Tibial artery (tissue), 4 donors: ENCODE data around the gene RPL11.
"Not testable (repeated sequence)": the region's sequence is repeated elsewhere in the genome, so short reads cannot be mapped to it uniquely, and the experiment has no call there.

Experiments
- DNase-seq, 2 donors: peaks; one replicate each; pipeline ENCODE4 v3.0.0-alpha.2; 2019
- H3K27ac ChIP-seq, 2 donors: fragments of 200-600 bp; sonication (generic) in 1 of 2; 1 replicate in 1 of 2; 2 replicates in 1 of 2; pipeline ENCODE4 v1.5.1; 2018 to 2019; ENCODE audit warnings: mild to moderate bottlenecking in 1 of 2
- H3K27me3 ChIP-seq, 2 donors: fragments of 200-600 bp; sonication (generic) in 1 of 2; one replicate each; pipeline versions ENCODE4 v1.5.1 to v1.6.0; 2016 to 2019
- H3K36me3 ChIP-seq, 3 donors: fragments of 200-600 bp; sonication (generic) in 2 of 3; one replicate each; pipeline ENCODE4 v1.5.1; 2016 to 2019; ENCODE audit warnings: mild to moderate bottlenecking in 2 of 3
- H3K4me1 ChIP-seq, 4 donors: fragments of 200-600 bp; sonication (generic) in 2 of 4; 1 replicate in 3 of 4; 2 replicates in 1 of 4; pipeline ENCODE4 v1.5.1; 2016 to 2019
- H3K4me3 ChIP-seq, 2 donors: fragments of 200-600 bp; sonication (generic) in 1 of 2; 1 replicate in 1 of 2; 2 replicates in 1 of 2; pipeline ENCODE4 v1.5.1; 2018 to 2019; ENCODE audit warnings: mild to moderate bottlenecking in 2 of 2
- H3K9me3 ChIP-seq, 3 donors: fragments of 200-600 bp; sonication (generic) in 1 of 3; one replicate each; pipeline ENCODE4 v1.5.1; 2016 to 2019
- CTCF ChIP-seq, 2 experiments: fragments of 200-600 bp in 1 of 2; fragments of 450-650 bp in 1 of 2; IDR thresholded peaks; one replicate each; pipeline ENCODE4 v1.5.1; 2017 to 2019; ENCODE audit warnings: antibody characterized with exemption in 2 of 2, mild to moderate bottlenecking in 1 of 2, moderate library complexity in 1 of 2
- intact Hi-C: fragments of 100-400 bp; cut with DNase I; formaldehyde crosslinking; loops from one replicate; pipeline ENCODE4 v1.15.0; 2023; ENCODE audit warnings: low total_unique reads

Gene RPL11

GRCh38 chr1:23646541-23646940, 45.1 kb upstream of the RPL11 start:
- Histone ChIP-seq H3K4me3 (no peak overlapping the region), H3K9me3 (no peaks in the 10 kb centered on the region), H3K27ac (no peak overlapping the region), H3K36me3 (no peaks in the 10 kb centered on the region), H3K27me3 (no peaks in the 10 kb centered on the region), H3K4me1 (no peaks in the 10 kb centered on the region)
- TF ChIP-seq CTCF (IDR thresholded peaks at IDR 0.05) = no peak
- intact Hi-C loops = no loop called here
- no peak for DNase-seq

- DNase-seq = no peak
- no peaks in the 10 kb centered on the region for H3K27me3 ChIP-seq
- no peaks in the 10 kb centered on the region for H3K4me1 ChIP-seq
- intact Hi-C loops = no loop called here
- no peak overlapping the region for H3K27ac ChIP-seq
- no peak for TF ChIP-seq CTCF (IDR thresholded peaks at IDR 0.05)
- H3K9me3 ChIP-seq = no peaks in the 10 kb centered on the region
- H3K36me3 ChIP-seq = no peaks in the 10 kb centered on the region
- no peak overlapping the region for H3K4me3 ChIP-seq
Measured at GRCh38 chr1:23648576-23648975, 43.0 kb upstream of the RPL11 start.

- intact Hi-C loops, DNase-seq: not testable (repeated sequence)
Measured at GRCh38 chr1:23649157-23649556, 42.4 kb upstream of the RPL11 start.

GRCh38 chr1:23650344-23650990, 41.1 kb upstream of the RPL11 start:
- no peak overlapping the region for H3K27ac ChIP-seq
- no peak for DNase-seq

More at GRCh38 chr1:23649157-23649556, 42.4 kb upstream of the RPL11 start:
- H3K4me1 ChIP-seq, H3K4me3 ChIP-seq, H3K9me3 ChIP-seq, H3K27ac ChIP-seq, H3K27me3 ChIP-seq, H3K36me3 ChIP-seq: not testable (repeated sequence)

GRCh38 chr1:23651069-23651808, 40.4 kb upstream of the RPL11 start:
- Histone ChIP-seq H3K4me1 (no peaks in the 10 kb centered on the region), H3K27me3 (peaks cover 0 to 7% of the 10 kb centered on the region in 2 donors), H3K27ac (no peak overlapping the region), H3K9me3 (no peaks in the 10 kb centered on the region), H3K36me3 (no peaks in the 10 kb centered on the region), H3K4me3 (no peak overlapping the region)
- intact Hi-C loops = no loop called here
- TF ChIP-seq CTCF (IDR thresholded peaks at IDR 0.05) = no peak
- DNase-seq = peak in 1 of 2 donors; percentile 62

More at GRCh38 chr1:23650344-23650990, 41.1 kb upstream of the RPL11 start:
- no peak for TF ChIP-seq CTCF (IDR thresholded peaks at IDR 0.05)
- intact Hi-C loops = no loop called here
- Histone ChIP-seq H3K4me3 (no peak overlapping the region), H3K9me3 (no peaks in the 10 kb centered on the region), H3K4me1 (no peaks in the 10 kb centered on the region), H3K36me3 (no peaks in the 10 kb centered on the region), H3K27me3 (peaks cover 0 to 7% of the 10 kb centered on the region in 2 donors)

GRCh38 chr1:23657659-23658275, 33.8 kb upstream of the RPL11 start:
- Histone ChIP-seq H3K27me3 (peaks cover 0 to 18% of the 10 kb centered on the region in 2 donors), H3K4me1 (no peaks in the 10 kb centered on the region), H3K4me3 (no peak overlapping the region), H3K27ac (no peak overlapping the region), H3K9me3 (no peaks in the 10 kb centered on the region), H3K36me3 (no peaks in the 10 kb centered on the region)
- intact Hi-C loops = no loop called here
- peak; percentile 51 to 63 for TF ChIP-seq CTCF (IDR thresholded peaks at IDR 0.05)
- peak in 1 of 2 donors; percentile 38 for DNase-seq
